ENCODE data around the gene SUV39H2.
"Not testable (repeated sequence)": the region's sequence is repeated elsewhere in the genome, so short reads cannot be mapped to it uniquely, and the experiment has no call there.

SUV39H2 gene
- 5.4 to 21.2 reads per million in 2 experiments for total RNA-seq

GRCh38 chr10:14878266-14879123, at the start of gene SUV39H2:
TSS of gene SUV39H2 (plus strand) at chr10:14878866. CDS start at chr10:14878889, 23 bp downstream.
- DNase-seq (ENCODE audit: low read depth): peak; percentile 82

- DNase-seq (ENCODE audit: low read depth): no peak
These were observed 45.6 kb upstream of the SUV39H2 start for GRCh38 chr10:14833106-14833505.

GRCh38 chr10:14836208-14836607, 42.5 kb upstream of the SUV39H2 start:
- DNase-seq (ENCODE audit: low read depth): no peak

GRCh38 chr10:14837003-14837756, 41.5 kb upstream of the SUV39H2 start:
- no peak for DNase-seq (ENCODE audit: low read depth)

GRCh38 chr10:14837757-14838581, 40.7 kb upstream of the SUV39H2 start, which contains the start of the genes CDNF, HSPA14 and MSANTD7:
TSS of gene CDNF (minus strand) at chr10:14838037. CDS start at chr10:14837946, 91 bp downstream.
TSS of gene HSPA14 (plus strand) at chr10:14838306. CDS start at chr10:14838403, 97 bp downstream.
TSS of gene MSANTD7 (plus strand) at chr10:14838306. CDS start at chr10:14842285, 3,979 bp downstream.
- peak; percentile 98 for DNase-seq (ENCODE audit: low read depth)

DNA sequence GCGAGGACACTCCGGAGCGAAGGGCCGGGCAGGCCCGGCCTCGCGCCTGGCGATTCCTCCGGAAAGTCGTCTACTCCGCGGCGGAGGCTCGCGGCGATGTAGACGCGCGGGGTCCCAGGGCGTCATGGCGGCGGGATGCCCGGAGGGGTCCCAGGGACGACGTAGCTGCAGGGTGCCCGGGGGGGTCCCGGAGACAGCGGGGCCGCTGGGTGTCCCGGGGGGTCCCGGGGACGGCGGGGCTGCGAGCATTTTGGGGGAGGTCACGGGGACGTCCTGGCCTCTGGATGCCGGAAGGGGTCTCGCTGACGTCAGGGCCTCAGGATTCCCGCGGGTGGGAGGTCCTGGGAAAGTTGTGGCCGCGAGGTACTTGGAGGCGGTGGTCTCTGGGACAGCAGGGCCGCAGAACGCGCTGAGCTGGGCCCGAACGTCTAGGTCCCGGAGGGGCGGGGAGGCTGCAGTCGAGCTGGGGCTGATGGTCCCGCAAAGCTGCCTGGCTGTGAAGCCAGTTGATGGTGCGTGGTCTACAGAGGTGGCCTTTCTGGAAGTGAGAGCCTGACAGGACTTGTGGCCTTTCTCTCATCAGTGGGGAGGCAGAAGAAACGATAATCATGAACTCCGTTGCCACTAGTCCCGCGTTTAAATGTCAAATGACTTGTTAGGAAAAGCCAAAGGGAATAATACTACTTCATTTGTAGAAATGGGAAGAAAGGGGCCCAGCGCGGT, 39.9 kb upstream of the SUV39H2 start:
- DNase-seq (ENCODE audit: low read depth): peak; percentile 2

DNA sequence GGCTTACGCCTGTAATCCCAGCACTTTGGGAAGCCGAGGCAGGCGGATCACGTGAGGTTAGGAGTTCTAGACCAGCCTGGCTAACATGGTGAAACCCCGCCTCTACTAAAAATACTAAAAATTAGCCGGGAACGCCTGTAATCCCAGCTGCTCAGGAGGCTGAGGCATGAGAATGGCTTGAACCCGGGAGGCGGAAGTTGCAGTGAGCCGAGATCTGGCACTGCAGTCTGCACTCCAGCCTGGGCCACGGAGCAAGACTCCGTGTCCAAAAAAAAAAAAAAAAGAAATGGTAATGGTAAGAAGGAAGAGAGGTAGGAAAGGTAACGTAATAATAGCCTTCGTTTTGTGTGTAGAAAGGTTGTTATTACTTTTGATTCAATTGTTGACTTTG, 39.4 kb upstream of the SUV39H2 start:
- DNase-seq (ENCODE audit: low read depth): no peak

GRCh38 chr10:14840178-14840577, 38.5 kb upstream of the SUV39H2 start:
- no peak for DNase-seq (ENCODE audit: low read depth)

GRCh38 chr10:14843327-14843988, 35.2 kb upstream of the SUV39H2 start:
- no peak for DNase-seq (ENCODE audit: low read depth)

DNA sequence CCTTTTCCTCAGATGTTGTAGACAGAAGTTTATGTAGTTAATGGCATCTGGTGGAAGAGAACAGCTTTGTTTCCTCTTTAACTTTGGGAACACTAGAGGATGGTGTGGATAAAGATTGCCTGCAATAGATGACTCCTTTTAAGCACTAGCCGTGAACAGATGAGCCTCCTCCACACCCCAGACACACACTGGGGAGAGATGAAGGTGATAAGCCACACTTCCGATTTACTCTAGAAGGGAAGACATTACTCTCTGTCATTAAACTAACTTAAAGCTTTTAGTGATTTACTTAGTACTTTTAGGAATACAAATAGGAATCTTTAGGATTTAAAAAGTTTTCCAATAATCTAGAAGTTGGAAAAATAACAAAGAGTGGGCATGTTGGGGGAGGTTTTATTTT, 33.7 kb upstream of the SUV39H2 start:
- no peak for DNase-seq (ENCODE audit: low read depth)

GRCh38 chr10:14852236-14852635, 26.4 kb upstream of the SUV39H2 start:
- no peak for DNase-seq (ENCODE audit: low read depth)

GRCh38 chr10:14855453-14855852, 23.2 kb upstream of the SUV39H2 start:
- no peak for DNase-seq (ENCODE audit: low read depth)

DNA sequence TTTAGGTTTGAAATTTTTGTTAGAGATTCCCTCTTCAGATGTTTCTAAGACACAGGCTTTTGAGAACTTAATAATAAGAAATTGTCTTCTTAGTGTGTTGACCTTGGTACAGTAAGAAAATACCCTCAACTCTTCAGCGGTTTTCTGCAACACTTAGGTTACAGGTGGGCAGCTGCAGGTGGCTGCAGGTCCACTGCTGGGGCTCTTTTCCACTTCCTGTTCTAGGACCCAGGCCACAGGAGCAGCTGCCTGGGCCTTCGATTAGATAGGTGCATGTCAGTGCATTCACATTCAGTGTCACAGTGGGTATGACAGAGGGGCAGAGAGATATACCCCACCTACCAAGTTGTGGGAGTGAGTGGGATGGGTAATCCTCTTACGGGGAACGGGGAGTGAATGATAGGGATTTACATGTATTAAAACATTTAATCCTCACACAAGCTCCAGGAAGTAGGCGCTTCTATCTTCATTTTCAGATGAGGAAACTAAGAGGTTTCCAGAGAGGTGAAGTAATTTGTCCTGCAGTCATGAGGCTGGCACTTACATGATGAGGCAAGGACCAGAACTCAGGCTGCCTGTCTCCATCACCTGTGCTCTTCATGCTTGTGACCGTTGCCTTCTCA, 20.2 kb upstream of the SUV39H2 start:
- no peak for DNase-seq (ENCODE audit: low read depth)

- DNase-seq (ENCODE audit: low read depth): no peak
These were observed 19.6 kb upstream of the SUV39H2 start for GRCh38 chr10:14859043-14859442.

DNA sequence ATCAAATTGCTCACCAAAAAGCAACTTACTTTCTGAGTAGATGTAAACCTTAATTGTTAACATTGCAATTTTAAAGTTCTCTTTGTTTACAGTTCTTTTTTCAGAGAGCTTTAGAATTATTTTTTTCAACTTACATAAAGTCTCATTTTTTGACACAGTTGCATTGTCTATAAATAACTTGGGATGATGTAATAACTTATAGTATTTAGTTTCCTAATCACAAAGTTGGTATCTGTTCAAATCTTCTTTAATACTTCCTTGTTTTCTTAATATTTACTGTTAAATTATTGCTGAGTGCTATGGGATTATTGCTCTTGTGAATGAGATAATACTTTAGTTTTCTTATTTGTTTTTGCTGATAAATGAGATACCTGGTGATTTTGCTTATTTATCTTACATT, 18.9 kb upstream of the SUV39H2 start:
- no peak for DNase-seq (ENCODE audit: low read depth)

GRCh38 chr10:14860791-14861190, 17.9 kb upstream of the SUV39H2 start:
- DNase-seq (ENCODE audit: low read depth): no peak

GRCh38 chr10:14864466-14864865, 14.2 kb upstream of the SUV39H2 start:
- DNase-seq (ENCODE audit: low read depth): not testable (repeated sequence)

DNA sequence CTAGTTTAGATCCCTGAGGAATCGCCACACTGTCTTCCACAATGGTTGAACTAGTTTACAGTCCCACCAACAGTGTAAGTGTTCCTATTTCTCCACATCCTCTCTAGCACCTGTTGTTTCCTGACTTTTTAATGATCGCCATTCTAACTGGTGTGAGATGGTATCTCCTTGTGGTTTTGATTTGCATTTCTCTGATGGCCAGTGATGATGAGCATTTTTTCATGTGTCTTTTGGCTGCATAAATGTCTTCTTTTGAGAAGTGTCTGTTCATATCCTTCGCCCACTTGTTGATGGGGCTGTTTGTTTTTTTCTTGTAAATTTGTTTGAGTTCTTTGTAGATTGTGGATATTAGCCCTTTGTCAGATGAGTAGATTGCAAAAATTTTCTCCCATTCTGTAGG, 13.8 kb upstream of the SUV39H2 start:
- not testable (repeated sequence) for DNase-seq (ENCODE audit: low read depth)

- DNase-seq (ENCODE audit: low read depth): no peak
These were observed 5.4 kb upstream of the SUV39H2 start for GRCh38 chr10:14873090-14873760.

- DNase-seq (ENCODE audit: low read depth): no peak
These were observed 2.7 kb upstream of the SUV39H2 start for GRCh38 chr10:14875941-14876340.
